Omental fat pad (tissue), 4 donors: ENCODE data around the gene MYBPC2. TPM values are rescaled to one million over a fixed set of nuclear protein-coding genes. Genes with fewer than 3 reads are reported as not detected.
"Not testable (repeated sequence)": the region's sequence is repeated elsewhere in the genome, so short reads cannot be mapped to it uniquely, and the experiment has no call there.

Experiments
- ATAC-seq: fragments of 150-250 bp; one replicate; pipeline ENCODE4 v1.9.1; 2016; ENCODE audit warnings: mild to moderate bottlenecking, moderate library complexity; ENCODE audit not compliant: low FRiP score
- DNase-seq: peaks from one replicate; pipeline ENCODE4 v3.0.0-alpha.2; 2019; ENCODE audit warnings: low spot score
- CTCF ChIP-seq, 3 donors: fragments of 450-650 bp; IDR thresholded peaks; one replicate each; pipeline ENCODE4 v1.5.1; 2016 to 2017; ENCODE audit warnings: antibody characterized with exemption in 3 of 3, mild to moderate bottlenecking in 3 of 3, moderate library complexity in 2 of 3
- total RNA-seq, 4 donors: library from RNA; depleted of rRNA; stranded (reverse); fragments of >200 nt; gene quantifications; one replicate each; pipeline ENCODE4 v1.1.0, GENCODE V29; 2016

Gene MYBPC2
- total RNA-seq, 4 donors from 2014 or later: 0.09 to 0.12 TPM; not detected in 2

GRCh38 chr19:50465986-50466705, 33.5 kb downstream of the MYBPC2 start:
- DNase-seq (no peak), ATAC-seq (no peak)
- TF ChIP-seq CTCF (IDR thresholded peaks at IDR 0.05): no peak

DNA sequence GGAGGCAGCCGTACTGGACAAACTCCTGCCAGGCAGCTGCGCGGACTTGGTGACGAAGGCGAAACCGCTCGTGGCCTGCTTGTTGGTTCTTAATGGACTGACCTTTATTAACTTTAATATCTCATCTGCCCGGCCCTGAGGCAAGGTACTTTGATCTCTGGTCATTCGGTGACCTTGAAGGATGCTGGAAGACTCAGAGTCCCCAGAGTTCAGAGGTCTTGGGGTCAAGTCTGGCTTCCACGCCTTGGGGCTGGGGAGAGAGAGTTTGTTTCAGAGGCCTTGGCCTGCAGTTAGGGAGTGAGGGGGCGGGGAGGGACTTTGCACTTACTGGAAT, 34.0 kb downstream of the MYBPC2 start:
- ATAC-seq: no peak
- no peak for TF ChIP-seq CTCF (IDR thresholded peaks at IDR 0.05)
- no peak for DNase-seq

DNA sequence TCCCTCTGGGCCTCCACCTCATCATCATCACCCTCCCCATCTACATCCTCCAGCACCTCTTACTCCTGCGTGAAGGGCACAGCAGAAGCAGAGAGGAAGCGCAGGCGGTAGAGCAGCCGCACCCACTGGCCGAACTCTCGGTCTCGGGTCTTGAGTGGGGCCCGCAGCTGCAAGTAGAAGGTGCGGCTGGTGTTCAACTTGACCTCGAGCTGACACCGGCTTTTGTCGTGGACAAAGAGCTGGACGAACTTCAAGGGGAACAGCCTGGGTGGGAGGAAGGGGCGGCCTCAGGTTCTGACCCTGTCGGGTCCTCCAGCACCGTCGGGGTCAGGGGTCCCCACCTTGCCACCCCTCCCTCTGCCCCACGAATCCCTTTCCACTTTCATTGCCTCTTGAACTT, 34.9 kb downstream of the MYBPC2 start:
- ATAC-seq: no peak
- no peak for DNase-seq
- TF ChIP-seq CTCF (IDR thresholded peaks at IDR 0.05): no peak

- DNase-seq: no peak
- TF ChIP-seq CTCF (IDR thresholded peaks at IDR 0.05): no peak
These were observed 36.1 kb downstream of the MYBPC2 start for GRCh38 chr19:50468818-50469217.

GRCh38 chr19:50473336-50473735, 40.6 kb downstream of the MYBPC2 start:
- DNase-seq, ATAC-seq: not testable (repeated sequence)

More at GRCh38 chr19:50468818-50469217, 36.1 kb downstream of the MYBPC2 start:
- ATAC-seq: no peak

DNA sequence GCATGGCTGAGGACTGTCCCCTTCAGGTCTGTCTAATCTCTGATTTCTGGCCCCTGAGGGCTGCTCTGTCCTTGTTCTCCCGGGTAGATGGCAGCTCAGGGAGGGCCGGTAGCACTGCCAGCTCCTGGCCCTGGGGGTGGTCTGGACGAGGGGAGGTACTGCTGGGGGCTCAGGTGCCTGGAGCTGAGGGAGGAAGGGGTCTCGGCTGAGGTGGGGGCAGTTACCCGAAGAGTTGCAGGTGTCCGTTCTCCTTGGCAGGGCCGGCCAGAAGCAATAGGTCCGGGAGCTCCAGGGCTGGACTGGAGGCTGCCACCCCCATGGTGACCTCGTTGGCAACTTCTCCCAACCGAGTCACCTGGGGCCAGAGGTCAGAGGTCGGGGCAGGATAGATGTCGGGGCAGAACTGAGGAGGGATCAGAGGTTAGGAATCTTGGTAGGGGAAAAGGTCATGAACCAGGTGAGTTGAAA, 42.4 kb downstream of the MYBPC2 start:
- DNase-seq (no peak), ATAC-seq (no peak)

GRCh38 chr19:50475736-50476223, 43.1 kb downstream of the MYBPC2 start:
- ATAC-seq (no peak), DNase-seq (no peak)
- TF ChIP-seq CTCF (IDR thresholded peaks at IDR 0.05): no peak

More for the DNA sequence above, 42.4 kb downstream of the MYBPC2 start:
- no peak for TF ChIP-seq CTCF (IDR thresholded peaks at IDR 0.05)
